ENCODE results near the gene ADA. TPM values are rescaled to one million over a fixed set of nuclear protein-coding genes. Genes with fewer than 3 reads are reported as not detected.

ADA gene
- total and polyA plus RNA-seq, 2 of the 4 experiments (the other 2 are of a cell fraction), result 8.1 to 11.0 TPM

GRCh38 chr20:44592366-44592765 is 59.1 kb downstream of the ADA start:
- WGBS, 2 experiments (ENCODE audit: extremely low coverage in 2 of 2, insufficient read length in 1 of 2), result 38% methylated on average over 1 of the region's 3 CpGs; no CpG with 5 or more reads in 1 of the 2 experiments
- no peak overlapping the region for H3K23ac ChIP-seq (ENCODE audit: low read depth, low read length)

More at GRCh38 chr20:44592366-44592765, 59.1 kb downstream of the ADA start:
- TF ChIP-seq RCOR1 (IDR thresholded peaks at IDR 0.05; ENCODE audit: insufficient replicate concordance, low read length), result no peak
- no peak for TF ChIP-seq MAFK (IDR thresholded peaks at IDR 0.05; ENCODE audit: low read depth, low read length)
- TF ChIP-seq POLR2A (IDR thresholded peaks at IDR 0.05; ENCODE audit: low read depth, low read length), result no peak
- no peak for TF ChIP-seq RAD21 (IDR thresholded peaks at IDR 0.05; ENCODE audit: low read length)
- TF ChIP-seq, protein P1, sequence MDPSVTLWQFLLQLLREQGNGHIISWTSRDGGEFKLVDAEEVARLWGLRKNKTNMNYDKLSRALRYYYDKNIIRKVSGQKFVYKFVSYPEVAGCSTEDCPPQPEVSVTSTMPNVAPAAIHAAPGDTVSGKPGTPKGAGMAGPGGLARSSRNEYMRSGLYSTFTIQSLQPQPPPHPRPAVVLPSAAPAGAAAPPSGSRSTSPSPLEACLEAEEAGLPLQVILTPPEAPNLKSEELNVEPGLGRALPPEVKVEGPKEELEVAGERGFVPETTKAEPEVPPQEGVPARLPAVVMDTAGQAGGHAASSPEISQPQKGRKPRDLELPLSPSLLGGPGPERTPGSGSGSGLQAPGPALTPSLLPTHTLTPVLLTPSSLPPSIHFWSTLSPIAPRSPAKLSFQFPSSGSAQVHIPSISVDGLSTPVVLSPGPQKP (IDR thresholded peaks at IDR 0.05; ENCODE audit: borderline replicate concordance, low read depth, low read length), result no peak
- no peak for TF ChIP-seq CEBPB (IDR thresholded peaks at IDR 0.05; ENCODE audit: low read depth, low read length)
- no peak for TF ChIP-seq NFE2L2 (IDR thresholded peaks at IDR 0.05; ENCODE audit: low read depth, low read length)
- TF ChIP-seq FOS (IDR thresholded peaks at IDR 0.05; ENCODE audit: low read depth, low read length), result no peak
- no peak for TF ChIP-seq CHD1 (IDR thresholded peaks at IDR 0.05; ENCODE audit: low read depth, low read length)
- no peak for TF ChIP-seq CTCF (conservative IDR thresholded peaks at IDR 0.05; ENCODE audit: low read depth, low read length)
- no peak for TF ChIP-seq SMC3 (IDR thresholded peaks at IDR 0.05; ENCODE audit: low read depth, low read length)
- TF ChIP-seq, protein P2, sequence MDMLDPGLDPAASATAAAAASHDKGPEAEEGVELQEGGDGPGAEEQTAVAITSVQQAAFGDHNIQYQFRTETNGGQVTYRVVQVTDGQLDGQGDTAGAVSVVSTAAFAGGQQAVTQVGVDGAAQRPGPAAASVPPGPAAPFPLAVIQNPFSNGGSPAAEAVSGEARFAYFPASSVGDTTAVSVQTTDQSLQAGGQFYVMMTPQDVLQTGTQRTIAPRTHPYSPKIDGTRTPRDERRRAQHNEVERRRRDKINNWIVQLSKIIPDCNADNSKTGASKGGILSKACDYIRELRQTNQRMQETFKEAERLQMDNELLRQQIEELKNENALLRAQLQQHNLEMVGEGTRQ (IDR thresholded peaks at IDR 0.05; ENCODE audit: low read depth, low read length), result no peak
- no peak for TF ChIP-seq MAZ (IDR thresholded peaks at IDR 0.05; ENCODE audit: borderline replicate concordance, low read depth, low read length)
- TF ChIP-seq RFX5 (IDR thresholded peaks at IDR 0.05; ENCODE audit: low read depth, low read length), result no peak
- TF ChIP-seq MXI1 (IDR thresholded peaks at IDR 0.05; ENCODE audit: borderline replicate concordance, low read depth, low read length), result no peak
- CTCF ChIA-PET, result no interaction called here
- Histone ChIP-seq H2AFZ (replicated peaks; ENCODE audit: low read length, poor library complexity) (no peak overlapping the region), H3K4me1 (ENCODE audit: control insufficient read depth, insufficient read depth, low read length) (peaks cover 11% of the 10 kb centered on the region), H4K20me1 (ENCODE audit: insufficient read depth, low read length) (no peaks in the 10 kb centered on the region), H2AK9ac (replicated peaks; ENCODE audit: low read depth, low read length, poor library complexity) (no peak overlapping the region), H3K56ac (ENCODE audit: extremely low read depth, insufficient read depth, low read length) (no peak overlapping the region), H3K4ac (ENCODE audit: low read depth, low read length) (no peak overlapping the region), H3K9me3 (ENCODE audit: control insufficient read depth, insufficient read depth, low read length) (no peaks in the 10 kb centered on the region), H3K9ac (ENCODE audit: low read depth, low read length) (no peak overlapping the region), H2BK120ac (ENCODE audit: low read depth, low read length) (no peak overlapping the region), H3K14ac (replicated peaks; ENCODE audit: low read depth, low read length) (no peak overlapping the region), H2BK20ac (ENCODE audit: low read depth, low read length) (no peak overlapping the region), H2AK5ac (ENCODE audit: low read depth, low read length) (no peak overlapping the region), H3K4me3 (ENCODE audit: insufficient read depth, low read depth, low read length) (no peak overlapping the region), H3K79me1 (ENCODE audit: low read depth in 1 of 2, low read length in 2 of 2) (peaks cover 8 to 54% of the 10 kb centered on the region in 2 experiments; a peak in 3 of 4 replicates), H2BK15ac (ENCODE audit: low read depth, low read length) (no peak overlapping the region), H4K5ac (ENCODE audit: low read depth, low read length) (no peak overlapping the region), H3K27ac (ENCODE audit: insufficient read depth, low read length) (no peak overlapping the region), H3K18ac (ENCODE audit: low read depth, low read length) (no peak overlapping the region), H2BK5ac (ENCODE audit: low read depth, low read length, poor library complexity, severe bottlenecking) (no peak overlapping the region), H4K8ac (ENCODE audit: low read depth in 2 of 2, low read length in 2 of 2) (no peak overlapping the region), H3K36me3 (ENCODE audit: control insufficient read depth, insufficient read depth, low read length) (peaks cover 20% of the 10 kb centered on the region), H3K4me2 (ENCODE audit: low read depth, low read length) (no peak overlapping the region), H3K9me1 (ENCODE audit: insufficient read depth, low read length) (peaks cover 18% of the 10 kb centered on the region; the same call in 1 of the 2 replicates), H4K91ac (ENCODE audit: insufficient read depth, low read depth, low read length) (no peak overlapping the region), H3K27me3 (ENCODE audit: control insufficient read depth, insufficient read depth, low read length) (no peaks in the 10 kb centered on the region)
- in situ Hi-C loops (cut with MboI; ENCODE audit: low sequenced_read_pairs), result no loop called here
- BruUV-seq (replicated peaks), result no TSS peak
- DNase-seq (no peak), ATAC-seq (ENCODE audit: low read depth) (no peak)
- dilution Hi-C loops (cut with HindIII; ENCODE audit: low sequenced_read_pairs, unreplicated experiment), result no loop called here
- intact Hi-C loops (cut with micrococcal nuclease), result no loop called here
- POLR2A ChIA-PET (ENCODE audit: unreplicated experiment), result no interaction called here
